Measurements from ENCODE around the gene OR1A2. TPM values are rescaled to one million over a fixed set of nuclear protein-coding genes. Genes with fewer than 3 reads are reported as not detected.
A peak's percentile ranks its signal among the peaks of the same experiment; 100 is the strongest.

The OR1A2 gene, protein sequence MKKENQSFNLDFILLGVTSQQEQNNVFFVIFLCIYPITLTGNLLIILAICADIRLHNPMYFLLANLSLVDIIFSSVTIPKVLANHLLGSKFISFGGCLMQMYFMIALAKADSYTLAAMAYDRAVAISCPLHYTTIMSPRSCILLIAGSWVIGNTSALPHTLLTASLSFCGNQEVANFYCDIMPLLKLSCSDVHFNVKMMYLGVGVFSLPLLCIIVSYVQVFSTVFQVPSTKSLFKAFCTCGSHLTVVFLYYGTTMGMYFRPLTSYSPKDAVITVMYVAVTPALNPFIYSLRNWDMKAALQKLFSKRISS
- not detected for total RNA-seq
- not detected for polyA plus RNA-seq (ENCODE audit: insufficient read depth, low read depth, low replicate concordance)
- long read RNA-seq, donor 1 = 0 reads
- long read RNA-seq, donor 2 = 0 reads

DNA sequence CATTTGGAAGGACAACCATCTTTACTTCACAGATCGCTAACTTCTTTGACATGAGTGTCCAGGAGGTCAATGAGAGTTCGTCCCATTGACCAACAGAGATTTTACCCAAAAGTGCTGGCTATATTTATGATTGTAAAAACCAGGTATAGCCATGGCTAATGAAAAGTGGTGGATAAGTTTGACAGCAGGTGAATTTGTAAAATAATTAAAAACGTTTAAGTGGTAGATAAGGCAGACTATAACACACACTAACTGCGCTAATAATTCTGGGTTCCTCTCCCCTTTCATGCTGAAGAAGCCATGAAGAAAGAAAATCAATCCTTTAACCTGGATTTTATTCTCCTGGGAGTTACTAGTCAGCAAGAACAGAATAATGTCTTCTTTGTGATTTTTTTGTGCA is at the start of gene OR1A2:
Gene OR1A2, plus strand, starts transcription at position 301 of the 400 bp plus-strand sequence. Its CDS starts 0 bp downstream, at position 301.
- Histone ChIP-seq H3K9me3 (no peaks in the 10 kb centered on the region), H3K36me3 (ENCODE audit: low read depth, missing control alignments) (no peaks in the 10 kb centered on the region), H3K27ac (no peak within 1 kb of the TSS), H3K27me3 (no peaks in the 10 kb centered on the region), H3K4me3 (no peak within 1 kb of the TSS), H3K4me1 (no peaks in the 10 kb centered on the region)
- 73 to 81% methylated on average over 4 of the region's 4 CpGs for WGBS, 2 donors
- TF ChIP-seq POLR2A (IDR thresholded peaks at IDR 0.05) = no peak
- TF ChIP-seq, protein P1, sequence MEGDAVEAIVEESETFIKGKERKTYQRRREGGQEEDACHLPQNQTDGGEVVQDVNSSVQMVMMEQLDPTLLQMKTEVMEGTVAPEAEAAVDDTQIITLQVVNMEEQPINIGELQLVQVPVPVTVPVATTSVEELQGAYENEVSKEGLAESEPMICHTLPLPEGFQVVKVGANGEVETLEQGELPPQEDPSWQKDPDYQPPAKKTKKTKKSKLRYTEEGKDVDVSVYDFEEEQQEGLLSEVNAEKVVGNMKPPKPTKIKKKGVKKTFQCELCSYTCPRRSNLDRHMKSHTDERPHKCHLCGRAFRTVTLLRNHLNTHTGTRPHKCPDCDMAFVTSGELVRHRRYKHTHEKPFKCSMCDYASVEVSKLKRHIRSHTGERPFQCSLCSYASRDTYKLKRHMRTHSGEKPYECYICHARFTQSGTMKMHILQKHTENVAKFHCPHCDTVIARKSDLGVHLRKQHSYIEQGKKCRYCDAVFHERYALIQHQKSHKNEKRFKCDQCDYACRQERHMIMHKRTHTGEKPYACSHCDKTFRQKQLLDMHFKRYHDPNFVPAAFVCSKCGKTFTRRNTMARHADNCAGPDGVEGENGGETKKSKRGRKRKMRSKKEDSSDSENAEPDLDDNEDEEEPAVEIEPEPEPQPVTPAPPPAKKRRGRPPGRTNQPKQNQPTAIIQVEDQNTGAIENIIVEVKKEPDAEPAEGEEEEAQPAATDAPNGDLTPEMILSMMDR (IDR thresholded peaks at IDR 0.05) = no peak
- intact Hi-C loops (cut with DNase I; ENCODE audit: low total_unique reads) = no loop called here
- no peak for DNase-seq

DNA sequence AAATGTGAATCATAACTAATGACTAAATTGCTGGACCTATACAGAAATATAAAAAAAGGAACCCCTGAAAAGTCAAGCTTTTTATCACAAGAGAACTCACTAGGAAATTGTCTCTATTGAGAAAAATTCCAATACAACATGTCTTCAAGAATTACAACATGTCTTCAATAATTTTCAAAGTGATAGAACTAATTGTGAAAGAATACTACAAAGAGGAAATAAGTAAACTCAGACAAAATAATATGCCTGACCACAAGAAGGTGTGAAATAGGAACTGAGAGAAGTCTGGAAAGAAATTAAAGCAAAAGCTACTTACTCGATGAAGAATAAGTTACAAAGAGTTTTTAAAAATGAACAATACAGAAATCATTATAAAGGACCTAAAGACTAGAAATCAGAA is 40.1 kb upstream of the OR1A2 start:
- Histone ChIP-seq H3K36me3 (ENCODE audit: low read depth, missing control alignments) (no peaks in the 10 kb centered on the region), H3K4me3 (no peak overlapping the region), H3K9me3 (no peaks in the 10 kb centered on the region), H3K4me1 (no peaks in the 10 kb centered on the region), H3K27me3 (no peaks in the 10 kb centered on the region), H3K27ac (no peak overlapping the region)
- TF ChIP-seq, protein P1 (IDR thresholded peaks at IDR 0.05) = no peak
- no peak for TF ChIP-seq POLR2A (IDR thresholded peaks at IDR 0.05)
- no peak for DNase-seq
- intact Hi-C loops (cut with DNase I; ENCODE audit: low total_unique reads) = no loop called here
- WGBS, 2 donors = 81 to 89% methylated on average over 1 of the region's 1 CpG

DNA sequence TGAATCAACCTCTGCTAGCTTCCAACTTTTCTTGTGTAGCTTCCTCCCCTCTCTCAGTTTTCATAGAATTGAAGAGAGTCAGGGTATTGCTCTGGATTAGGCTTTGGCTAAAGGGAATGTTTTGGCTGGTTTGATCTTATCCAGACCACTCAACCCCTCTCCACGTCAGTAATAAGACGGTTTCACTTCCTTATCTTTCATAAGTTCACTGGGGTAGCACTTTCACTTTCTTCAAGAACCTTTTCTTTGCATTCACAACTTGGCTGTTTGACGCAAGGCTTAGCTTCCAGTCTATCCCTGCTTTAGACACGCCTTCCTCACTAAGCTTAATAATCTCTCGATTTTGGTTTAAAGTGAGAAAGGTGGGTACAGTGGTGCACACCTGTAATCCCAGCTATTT is 29.7 kb upstream of the OR1A2 start:
- DNase-seq = no peak
- Histone ChIP-seq H3K27me3 (no peaks in the 10 kb centered on the region), H3K4me1 (no peaks in the 10 kb centered on the region), H3K27ac (no peak overlapping the region), H3K4me3 (no peak overlapping the region), H3K36me3 (ENCODE audit: low read depth, missing control alignments) (no peaks in the 10 kb centered on the region), H3K9me3 (no peaks in the 10 kb centered on the region)
- no peak for TF ChIP-seq POLR2A (IDR thresholded peaks at IDR 0.05)
- TF ChIP-seq, protein P1 (IDR thresholded peaks at IDR 0.05) = no peak
- intact Hi-C loops (cut with DNase I; ENCODE audit: low total_unique reads) = no loop called here
- WGBS, 2 donors = 70 to 77% methylated on average over 5 of the region's 5 CpGs

DNA sequence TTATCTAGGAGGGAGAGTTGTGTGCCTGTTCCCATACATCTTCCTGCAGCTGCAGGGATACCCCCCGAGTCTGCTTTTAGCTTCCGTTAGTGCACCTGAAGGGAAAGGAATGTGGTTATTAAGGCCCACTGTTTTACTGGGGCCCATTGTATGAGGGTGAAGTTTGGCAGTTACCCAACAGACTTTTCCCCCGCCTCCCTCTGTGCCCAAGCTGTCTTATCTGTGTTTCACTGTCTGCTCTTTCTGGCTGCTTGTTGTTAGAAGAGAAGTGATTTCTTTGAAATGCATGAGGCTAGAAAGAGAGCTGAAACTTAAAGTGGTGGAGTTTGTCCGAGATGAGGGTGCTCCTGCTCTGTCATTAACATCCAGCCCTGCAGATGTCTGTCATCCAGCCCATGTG is 7.4 kb upstream of the OR1A2 start:
- WGBS, 2 donors = 29 to 57% methylated on average over 4 of the region's 4 CpGs
- Histone ChIP-seq H3K4me1 (no peaks in the 10 kb centered on the region), H3K4me3 (no peak overlapping the region), H3K27me3 (no peaks in the 10 kb centered on the region), H3K36me3 (ENCODE audit: low read depth, missing control alignments) (no peaks in the 10 kb centered on the region), H3K9me3 (no peaks in the 10 kb centered on the region), H3K27ac (no peak overlapping the region)
- TF ChIP-seq, protein P1 (IDR thresholded peaks at IDR 0.05) = no peak
- TF ChIP-seq POLR2A (IDR thresholded peaks at IDR 0.05) = no peak
- intact Hi-C loops (cut with DNase I; ENCODE audit: low total_unique reads) = no loop called here
- DNase-seq = peak; percentile 17

DNA sequence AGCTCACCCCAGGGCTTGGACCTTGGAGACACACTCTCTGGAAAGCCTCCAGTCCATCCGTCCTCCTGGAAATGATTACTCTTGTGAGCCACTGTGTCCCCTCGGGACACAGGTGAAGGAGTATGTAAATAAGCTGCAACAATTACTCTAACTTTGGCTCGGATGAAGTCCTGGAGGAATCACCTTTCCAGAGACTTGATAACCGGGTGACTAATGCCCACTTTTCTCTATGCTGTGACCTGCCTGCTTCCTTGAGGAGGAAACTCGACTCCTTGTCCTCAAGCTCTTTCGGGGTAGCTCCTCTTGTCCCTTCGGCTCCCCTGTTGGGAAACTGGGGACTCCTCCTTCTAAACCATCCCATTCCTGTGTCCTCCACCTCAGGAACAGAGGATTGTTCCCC is 10.0 kb downstream of the OR1A2 start, which contains the start of gene OR1A1:
Gene OR1A1, plus strand, starts transcription at position 301 of the 400 bp plus-strand sequence. CDS start 7,954 bp downstream, outside the sequence.
- intact Hi-C loops (cut with DNase I; ENCODE audit: low total_unique reads) = no loop called here
- H3K27me3 ChIP-seq = no peaks in the 10 kb centered on the region
- no peaks in the 10 kb centered on the region for H3K4me1 ChIP-seq
- TF ChIP-seq, protein P1 (IDR thresholded peaks at IDR 0.05) = no peak
- TF ChIP-seq POLR2A (IDR thresholded peaks at IDR 0.05) = no peak
- H3K4me3 ChIP-seq = no peak within 1 kb of the TSS
- no peak for DNase-seq
- no peaks in the 10 kb centered on the region for H3K36me3 ChIP-seq (ENCODE audit: low read depth, missing control alignments)
- no peaks in the 10 kb centered on the region for H3K9me3 ChIP-seq
- no peak within 1 kb of the TSS for H3K27ac ChIP-seq
- 74 to 76% methylated on average over 7 of the region's 7 CpGs for WGBS, 2 donors

Data from testis (tissue), 5 donors.